Heart left ventricle (tissue), 16 donors: ENCODE results near the gene ARHGAP11A. TPM values are rescaled to one million over a fixed set of nuclear protein-coding genes. Genes with fewer than 3 reads are reported as not detected.

Experiments used
- ATAC-seq, 4 donors: fragments of 200-7000 bp; cut with Tn5 transposase; one replicate each; pipeline ENCODE4 v1.9.1; 2020 to 2022; ENCODE audit warnings: moderate library complexity in 4 of 4, mild to moderate bottlenecking in 3 of 4, moderate number of reproducible peaks in 1 of 4
- DNase-seq, 5 donors: peaks; one replicate each; pipeline ENCODE4 v3.0.0-alpha.2; 2020
- H3K27ac ChIP-seq, 12 donors: fragments of 200-600 bp; sonication (generic) in 4 of 12; one replicate each; pipeline versions ENCODE4 v1.5.0 to v1.8.0; 2016 to 2022; ENCODE audit warnings: mild to moderate bottlenecking in 2 of 12
- H3K27me3 ChIP-seq, 9 donors: fragments of 200-600 bp; sonication (generic) in 2 of 9; one replicate each; pipeline versions ENCODE4 v1.5.1 to v1.8.0; 2016 to 2022; ENCODE audit warnings: mild to moderate bottlenecking in 3 of 9
- H3K36me3 ChIP-seq, 9 donors: fragments of 200-600 bp; sonication (generic) in 2 of 9; one replicate each; pipeline versions ENCODE4 v1.5.0 to v1.8.0; 2018 to 2022; ENCODE audit warnings: mild to moderate bottlenecking in 2 of 9
- H3K4me1 ChIP-seq, 12 donors: fragments of 200-600 bp; sonication (generic) in 4 of 12; one replicate each; pipeline versions ENCODE4 v1.5.0 to v1.8.0; 2016 to 2022; ENCODE audit warnings: mild to moderate bottlenecking in 3 of 12
- H3K4me3 ChIP-seq, 12 donors: fragments of 200-600 bp; sonication (generic) in 4 of 12; one replicate each; pipeline versions ENCODE4 v1.5.0 to v1.8.0; 2017 to 2022; ENCODE audit warnings: mild to moderate bottlenecking in 9 of 12, moderate library complexity in 4 of 12
- H3K9me3 ChIP-seq, 12 donors: fragments of 200-600 bp; sonication (generic) in 4 of 12; one replicate each; pipeline versions ENCODE4 v1.5.0 to v1.8.0; 2016 to 2022; ENCODE audit warnings: mild to moderate bottlenecking in 1 of 12
- CTCF ChIP-seq, 12 donors: fragments of 200-600 bp; sonication (generic) in 4 of 12; IDR thresholded peaks; one replicate each; pipeline versions ENCODE4 v1.5.0 to v1.8.0; 2018 to 2022; ENCODE audit warnings: antibody characterized with exemption in 12 of 12, mild to moderate bottlenecking in 5 of 12
- POLR2A ChIP-seq, 2 donors: fragments of 450-650 bp; IDR thresholded peaks; one replicate each; pipeline ENCODE4 v1.6.1; 2017; ENCODE audit warnings: antibody characterized with exemption in 2 of 2, mild to moderate bottlenecking in 2 of 2, moderate library complexity in 2 of 2
- WGBS, 4 donors: extraction: QIAGEN DNeasy Blood & Tissue Kit in 2 of 4; methylation state at CpG; one replicate each; pipeline versions ENCODE4 v1.1.5 to v1.1.7; 2013 to 2018; 5-methylcytosine and 5-hydroxymethylcytosine counted together
- intact Hi-C, 10 donors: fragments of 100-400 bp; cut with DNase I; formaldehyde crosslinking; loops; one replicate each; pipeline versions ENCODE4 v1.11.1 to v1.14.2; 2022
- polyA plus RNA-seq, 2 donors: library from polyadenylated mRNA; stranded (reverse); fragments of 200-250 nt; gene quantifications; one replicate each; pipeline ENCODE4 v1.2.3, GENCODE V29; 2013
- total RNA-seq, 9 donors: library from RNA; depleted of rRNA in 2 of 9; stranded (reverse); fragments of >200 nt in 2 of 9; fragmentation: NEBNext Ultra II Directional in 3 of 9; extraction: Animal tissue kit (Norgen Biotek cat#: 25700) in 3 of 9; gene quantifications; one replicate each; pipeline versions ENCODE4 v1.1.0 to v1.2.4, GENCODE V29; 2016 to 2023
- donor health status: ischemic (EF 13 %, LVEDD 7.1; RV severe dilation, severe dysfunction).
- donor health status: healthy with polysubstance abuse.
- donor health status: DM: no; HTN: yes; CAD: no.
- donor health status: DM: no; HTN: no; CAD: no.
- donor health status: ischemic (EF 25% LVEDD 6.9; RV normal size, moderate dysfunction).
- donor health status: ischemic (EF 25% LVEDD 5.7; RV mildly dilated, moderate dysfunction).
- donor health status: healthy.
- donor health status: DM: yes; HTN: yes; CAD: no.
- donor health status: ischemic (EF 35%, LVEDD 5.7; RV mildly dilated, moderate dysfunction).
- donor health status: nonischemic (EF 11% LVEDD 7.7; RV severe dilation, severe dysfunction).
- donor health status: DM: yes; HTN: yes; CAD: no.
- donor health status: PGD.
- donor health status: ischemic (EF 29% LVEDD 5.4; RV normal size, mild dysfunction).
- donor health status: nonischemic (EF 23%, LVEDD 6.1; RV moderate dilation, normal function).

Gene ARHGAP11A
- total and polyA plus RNA-seq, 11 donors: 0.61 to 11.1 (median 1.5) TPM

GRCh38 chr15:32637704-32638103, 22.4 kb downstream of the ARHGAP11A start:
- TF ChIP-seq POLR2A (IDR thresholded peaks at IDR 0.05) (no peak), CTCF (IDR thresholded peaks at IDR 0.05) (no peak)
- no peaks in the 10 kb centered on the region for H3K4me1 ChIP-seq
- no peak overlapping the region for H3K4me3 ChIP-seq
- no peaks in the 10 kb centered on the region for H3K9me3 ChIP-seq
- peaks cover 0 to 44% (median 0%) of the 10 kb centered on the region in 9 donors for H3K36me3 ChIP-seq
- DNase-seq (no peak), ATAC-seq (no peak)
- 96 to 100% (median 97%) methylated on average over 1 of the region's 1 CpG for WGBS, 4 donors
- peaks cover 0 to 17% (median 3%) of the 10 kb centered on the region in 9 donors for H3K27me3 ChIP-seq
- no peak overlapping the region for H3K27ac ChIP-seq
- intact Hi-C loops: no loop called here

DNA sequence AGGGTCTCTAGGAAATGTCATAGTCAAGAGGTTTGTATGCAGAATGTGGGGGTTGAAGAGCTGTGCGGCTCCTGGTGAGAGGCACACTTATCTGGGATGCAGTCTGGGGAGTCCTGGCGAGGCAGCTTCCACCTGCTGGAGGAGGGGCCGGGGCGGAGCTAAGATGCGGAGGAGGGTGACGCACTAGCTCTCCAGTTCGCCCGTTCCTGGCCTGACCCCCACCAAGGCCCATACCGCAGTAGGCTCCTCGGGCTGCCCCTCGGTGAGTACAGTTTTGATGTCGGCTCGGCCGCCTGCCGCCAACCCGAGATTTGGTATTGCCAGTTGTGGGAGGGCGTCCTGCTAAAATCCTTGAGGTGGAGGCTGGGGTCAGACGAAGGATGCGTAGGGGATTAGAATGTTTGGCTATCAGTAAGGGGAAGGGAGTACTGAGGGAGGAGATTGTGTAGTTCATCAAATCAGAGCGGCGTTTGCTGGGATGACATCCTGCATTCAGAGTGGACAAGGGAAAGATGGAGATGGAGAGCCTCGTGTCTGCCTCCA, 26.3 kb downstream of the ARHGAP11A start, which contains the start of gene SCG5:
TSS of gene SCG5 (plus strand) at position 194 of the 543 bp plus-strand sequence. CDS start 1,883 bp downstream, outside the sequence.
- Histone ChIP-seq H3K4me3 (peak within 1 kb of the TSS in 6 of 12 donors; percentile 2 to 48 (median 24)), H3K36me3 (peaks cover 0 to 13% (median 0%) of the 10 kb centered on the region in 9 donors), H3K4me1 (no peaks in the 10 kb centered on the region), H3K9me3 (no peaks in the 10 kb centered on the region), H3K27ac (no peak within 1 kb of the TSS), H3K27me3 (peaks cover 0 to 27% (median 7%) of the 10 kb centered on the region in 9 donors)
- TF ChIP-seq POLR2A (IDR thresholded peaks at IDR 0.05) (no peak), CTCF (IDR thresholded peaks at IDR 0.05) (no peak)
- intact Hi-C loops: loop anchor here in 1 of 10 donors (10.0 kb wide), 1 partner anchor 53 kb away; no protein-coding TSS in a partner anchor
- ATAC-seq (peak in 2 of 4 donors; percentile 28 to 31), DNase-seq (peak in 1 of 5 donors; percentile 21)
- 10 to 21% (median 15%) methylated on average over 18 to 22 of the region's 22 CpGs for WGBS, 4 donors

DNA sequence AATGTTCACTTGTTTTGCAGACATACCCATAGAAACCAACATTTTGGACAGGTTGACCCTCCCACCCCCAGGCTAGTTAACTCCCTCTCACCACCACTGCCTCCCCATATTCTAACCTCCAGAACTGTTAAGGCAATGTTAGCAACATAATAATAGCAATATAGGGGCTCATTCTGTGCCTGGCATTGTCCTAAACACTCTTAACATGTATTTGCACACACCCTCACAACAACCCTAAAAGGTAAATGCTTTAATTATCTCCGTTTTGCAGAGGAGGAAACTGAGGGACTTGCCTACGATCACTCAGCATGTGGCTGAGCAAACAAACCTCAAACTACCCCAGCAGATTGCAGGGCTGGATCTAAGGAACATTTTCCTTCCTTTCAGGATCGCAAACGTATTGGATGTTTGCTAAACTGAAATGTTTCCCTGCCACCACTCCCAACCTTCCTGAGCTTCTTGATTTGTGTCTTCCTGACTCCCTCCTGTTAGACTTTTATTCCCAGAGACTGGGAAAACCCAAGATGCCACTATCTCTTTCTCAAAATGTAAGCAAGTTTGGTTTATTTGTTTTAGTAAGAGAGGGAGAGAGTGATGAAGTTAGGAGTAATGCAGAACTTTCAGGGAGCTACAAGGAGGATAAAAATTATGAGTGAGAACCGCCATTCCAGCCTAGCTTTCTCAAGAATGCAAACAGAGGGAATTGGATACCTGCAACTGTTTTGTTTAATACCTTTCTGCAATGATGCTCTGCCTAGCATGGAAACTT, 27.5 kb downstream of the ARHGAP11A start:
- Histone ChIP-seq H3K9me3 (no peaks in the 10 kb centered on the region), H3K4me1 (no peaks in the 10 kb centered on the region), H3K27ac (no peak overlapping the region), H3K27me3 (peaks cover 0 to 27% (median 7%) of the 10 kb centered on the region in 9 donors), H3K36me3 (peaks cover 0 to 2% (median 0%) of the 10 kb centered on the region in 9 donors), H3K4me3 (no peak overlapping the region)
- 70 to 82% (median 76%) methylated on average over 5 of the region's 5 CpGs for WGBS, 4 donors
- no peak for DNase-seq
- no peak for ATAC-seq
- TF ChIP-seq POLR2A (IDR thresholded peaks at IDR 0.05) (no peak), CTCF (IDR thresholded peaks at IDR 0.05) (no peak)
- intact Hi-C loops: loop anchor here in 1 of 10 donors (10.0 kb wide), 1 partner anchor 52 kb away; no protein-coding TSS in a partner anchor

DNA sequence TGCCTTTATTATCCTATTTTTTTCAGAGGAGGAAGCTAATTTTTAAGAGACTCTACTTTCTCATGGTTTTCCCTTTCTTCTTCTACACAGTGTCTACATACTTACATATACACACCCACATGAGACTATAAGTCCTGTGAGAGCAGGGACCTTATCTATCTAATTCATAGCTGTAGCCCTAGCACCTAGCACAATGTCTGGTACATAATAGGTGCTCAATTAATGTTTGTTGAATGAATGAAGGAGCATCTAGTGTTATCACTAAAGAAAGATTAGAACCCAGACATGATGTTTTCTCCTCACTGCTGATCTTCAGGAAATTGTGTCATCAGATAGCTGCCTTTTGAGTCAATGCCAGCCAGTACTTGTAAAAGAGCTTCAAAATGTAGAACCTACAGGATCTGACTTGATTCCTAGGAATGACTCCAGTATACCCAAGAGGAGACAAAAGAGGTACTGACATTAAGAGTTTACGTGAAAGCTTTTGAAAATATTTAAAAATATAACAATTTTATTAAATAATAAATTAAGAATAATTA, 28.7 kb downstream of the ARHGAP11A start:
- ATAC-seq (no peak), DNase-seq (no peak)
- H3K9me3 ChIP-seq: no peaks in the 10 kb centered on the region
- no peaks in the 10 kb centered on the region for H3K4me1 ChIP-seq
- peaks cover 0 to 27% (median 7%) of the 10 kb centered on the region in 9 donors for H3K27me3 ChIP-seq
- no peak for TF ChIP-seq CTCF (IDR thresholded peaks at IDR 0.05)
- TF ChIP-seq POLR2A (IDR thresholded peaks at IDR 0.05): no peak
- intact Hi-C loops: loop anchor here in 1 of 10 donors (10.0 kb wide), 1 partner anchor 51 kb away; no protein-coding TSS in a partner anchor
- H3K36me3 ChIP-seq: no peaks in the 10 kb centered on the region
- 89 to 98% (median 94%) methylated on average over 1 of the region's 1 CpG for WGBS, 4 donors
- H3K4me3 ChIP-seq: no peak overlapping the region
- H3K27ac ChIP-seq: no peak overlapping the region
